GM18867 (cell line): ENCODE data around the gene DDX10.

Experiments
- ATAC-seq: cut with Tn5 transposase; IDR thresholded peaks from one replicate; pipeline ENCODE4 v1.9.1; 2021; ENCODE audit warnings: mild to moderate bottlenecking, moderate library complexity; ENCODE audit not compliant: unreplicated experiment

The DDX10 gene

GRCh38 chr11:108929241-108929640 lies 264.4 kb downstream of the DDX10 start:
- ATAC-seq: no peak

DNA sequence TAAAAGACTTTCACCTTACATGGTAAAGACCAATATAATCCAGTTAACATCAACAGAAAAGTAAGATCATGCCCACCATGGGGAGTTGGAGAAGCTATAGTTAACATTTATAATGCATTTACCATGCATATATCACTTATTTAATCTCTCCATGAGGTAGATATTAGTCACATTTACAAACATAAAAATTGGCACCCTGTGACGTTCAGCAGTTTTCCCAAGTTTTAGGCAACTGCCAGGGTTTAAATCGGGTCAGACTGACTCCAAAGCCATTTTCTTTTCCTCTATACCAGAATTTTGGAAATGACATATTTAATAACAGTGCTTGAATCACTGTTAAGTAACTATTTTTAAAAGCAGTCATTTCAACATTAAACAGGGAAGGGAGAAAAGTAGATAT lies 266.3 kb downstream of the DDX10 start:
- ATAC-seq: no peak

- no peak for ATAC-seq
These were observed 268.8 kb downstream of the DDX10 start for GRCh38 chr11:108933630-108934029.

DNA sequence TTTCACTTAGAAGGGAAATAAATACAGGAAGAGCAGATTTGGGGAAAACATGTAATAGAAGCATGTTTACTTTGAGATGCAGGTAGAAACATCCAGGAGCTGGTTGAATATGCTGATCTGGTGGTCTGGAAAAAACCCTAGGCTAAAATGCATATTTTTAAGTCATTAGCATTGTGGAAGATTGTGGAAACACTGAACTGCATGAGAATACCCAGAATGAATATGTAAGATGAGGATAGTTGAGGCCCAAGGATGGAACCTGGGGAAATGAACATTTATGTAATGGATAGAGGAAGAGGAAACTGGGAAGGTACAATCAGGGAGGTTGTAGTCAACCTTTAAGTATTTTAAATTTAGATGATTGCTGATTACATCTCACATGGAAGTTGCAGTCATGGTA lies 269.4 kb downstream of the DDX10 start:
- ATAC-seq: no peak

DNA sequence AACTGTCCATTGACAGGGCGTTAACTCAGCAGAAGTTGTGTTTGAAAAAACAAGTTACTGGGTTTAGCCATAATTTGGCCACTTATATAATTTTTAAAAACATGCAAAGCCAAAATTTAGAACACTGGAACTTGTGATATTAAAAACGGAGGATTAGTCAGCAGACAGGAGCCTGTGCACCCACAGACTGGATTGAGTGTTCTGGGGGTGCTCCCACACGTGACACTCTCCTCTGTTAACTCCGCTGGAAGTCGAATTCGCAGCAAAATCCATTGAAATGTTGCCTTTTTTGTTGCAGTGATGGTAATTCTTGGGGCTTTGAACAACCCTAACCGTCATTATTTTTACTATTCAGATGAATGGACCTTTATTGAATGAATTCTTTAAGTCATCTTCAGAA lies 269.8 kb downstream of the DDX10 start:
- no peak for ATAC-seq

DNA sequence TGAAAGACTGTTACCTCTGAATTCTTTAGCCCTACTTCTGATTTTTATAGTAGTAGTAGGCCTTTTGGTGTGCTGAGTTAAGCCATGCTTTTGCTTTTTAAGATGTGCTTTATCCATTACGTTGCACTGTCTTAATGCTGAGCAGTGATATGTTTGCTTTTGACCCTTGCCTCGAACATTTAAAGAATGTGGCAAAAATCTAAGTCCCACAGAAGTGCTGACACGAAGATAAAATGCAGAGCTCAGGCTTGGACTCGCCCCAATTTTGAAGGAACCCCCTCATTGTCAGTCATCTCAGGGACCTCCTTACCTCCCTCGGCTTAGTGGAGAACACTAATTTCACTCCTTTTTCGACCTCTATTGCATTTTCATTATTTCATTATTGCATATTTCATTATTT lies 272.9 kb downstream of the DDX10 start:
- ATAC-seq: no peak

DNA sequence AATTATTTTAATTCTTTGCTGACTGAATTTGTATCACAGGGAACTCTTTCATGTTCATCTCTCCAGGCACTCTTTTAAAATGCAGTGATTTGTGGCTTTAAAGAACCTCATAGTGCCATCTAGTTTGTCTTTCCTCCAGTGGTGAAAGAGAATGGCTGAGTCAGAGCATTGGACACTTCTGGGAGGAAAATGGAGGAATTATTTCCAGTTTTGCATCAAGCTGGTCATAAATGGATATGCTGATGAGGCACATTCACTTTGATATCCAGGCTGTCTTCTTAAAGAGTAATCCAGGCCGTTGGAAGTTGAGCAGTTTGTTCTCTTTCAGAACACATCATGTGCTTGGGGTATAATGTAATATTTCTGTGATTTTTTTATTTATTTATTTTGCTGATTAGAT lies 273.7 kb downstream of the DDX10 start:
- ATAC-seq: no peak

GRCh38 chr11:108939135-108939534 lies 274.3 kb downstream of the DDX10 start:
- no peak for ATAC-seq

DNA sequence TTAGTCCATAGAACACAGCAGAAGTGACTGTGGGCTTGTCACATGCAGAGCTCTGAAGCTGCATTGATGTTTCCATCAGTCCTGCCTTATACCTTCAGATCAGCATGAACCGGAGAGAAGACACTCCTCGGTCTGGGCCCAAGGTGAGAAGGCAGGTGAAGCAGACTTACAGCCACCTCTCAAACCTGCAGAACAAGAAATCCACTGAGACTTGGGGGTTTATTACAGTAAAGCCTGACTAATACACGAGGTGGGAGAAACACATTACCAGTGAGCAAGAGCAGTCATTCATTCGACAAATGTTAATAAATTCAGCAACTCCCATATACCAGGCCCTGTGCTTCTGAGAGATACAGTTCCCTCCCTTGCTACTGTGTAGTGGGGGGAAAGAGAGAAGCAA lies 279.0 kb downstream of the DDX10 start:
- ATAC-seq: no peak

DNA sequence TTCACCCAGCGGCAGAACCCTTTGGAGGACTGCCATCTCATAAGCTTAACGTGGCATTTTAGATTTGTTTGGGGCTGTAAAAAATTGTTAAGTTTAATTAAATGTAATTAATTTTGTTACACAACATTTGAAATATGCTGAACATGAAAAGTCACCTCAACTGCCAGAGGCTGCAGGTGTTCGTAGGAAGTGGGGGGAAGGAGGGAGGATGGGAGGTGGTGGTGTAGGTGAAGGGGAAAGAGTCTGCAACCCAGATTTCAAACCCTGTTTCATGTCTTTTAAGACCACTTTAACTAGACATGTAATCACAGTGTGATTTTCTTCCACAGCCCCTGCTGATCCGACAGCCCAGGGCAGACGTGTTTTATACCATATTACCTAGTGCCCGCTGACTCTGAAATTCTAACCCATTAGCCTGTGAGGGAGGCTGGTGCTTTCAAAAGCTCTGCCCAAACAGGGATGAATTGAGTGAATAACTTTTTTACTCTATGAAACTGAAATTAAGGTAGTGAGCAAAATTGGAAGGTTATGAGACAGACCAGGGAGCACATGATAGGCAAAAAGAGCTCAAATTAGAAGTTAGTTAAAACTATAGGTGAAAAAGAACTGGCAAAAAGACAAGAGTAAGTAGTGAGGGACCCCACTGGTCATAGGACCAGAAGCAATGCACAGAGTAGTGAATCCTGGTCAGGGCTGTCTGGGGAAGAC lies 279.8 kb downstream of the DDX10 start:
- no peak for ATAC-seq

- no peak for ATAC-seq
These were observed 280.5 kb downstream of the DDX10 start for GRCh38 chr11:108945341-108945740.

GRCh38 chr11:108947654-108948570 lies 283.0 kb downstream of the DDX10 start:
- no peak for ATAC-seq

GRCh38 chr11:108958368-108959104 lies 293.7 kb downstream of the DDX10 start:
- ATAC-seq: peak; percentile 92

GRCh38 chr11:108959105-108959761 lies 294.4 kb downstream of the DDX10 start:
- no peak for ATAC-seq

GRCh38 chr11:108959874-108960273 lies 295.0 kb downstream of the DDX10 start:
- no peak for ATAC-seq

- ATAC-seq: no peak
These were observed 295.6 kb downstream of the DDX10 start for GRCh38 chr11:108960501-108960900.

DNA sequence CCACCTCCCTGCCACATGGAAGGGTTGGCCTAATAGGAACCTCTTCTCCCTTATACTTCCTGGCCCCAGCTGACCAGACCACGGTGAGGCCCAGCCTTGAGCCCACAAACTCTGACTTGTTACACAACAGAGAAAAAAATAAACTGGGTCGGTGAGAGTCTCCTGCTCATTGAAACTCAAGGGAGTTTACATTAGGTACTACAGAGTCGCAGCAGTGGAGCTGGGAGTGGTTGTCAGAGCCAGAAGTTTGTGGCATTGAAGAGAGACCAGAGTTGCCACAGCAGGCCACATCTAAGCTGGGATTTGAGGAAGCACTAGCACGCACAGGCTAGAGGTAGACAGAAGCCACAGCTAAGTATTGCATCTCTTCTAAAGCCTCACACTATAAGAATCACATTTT lies 296.2 kb downstream of the DDX10 start:
- no peak for ATAC-seq

DNA sequence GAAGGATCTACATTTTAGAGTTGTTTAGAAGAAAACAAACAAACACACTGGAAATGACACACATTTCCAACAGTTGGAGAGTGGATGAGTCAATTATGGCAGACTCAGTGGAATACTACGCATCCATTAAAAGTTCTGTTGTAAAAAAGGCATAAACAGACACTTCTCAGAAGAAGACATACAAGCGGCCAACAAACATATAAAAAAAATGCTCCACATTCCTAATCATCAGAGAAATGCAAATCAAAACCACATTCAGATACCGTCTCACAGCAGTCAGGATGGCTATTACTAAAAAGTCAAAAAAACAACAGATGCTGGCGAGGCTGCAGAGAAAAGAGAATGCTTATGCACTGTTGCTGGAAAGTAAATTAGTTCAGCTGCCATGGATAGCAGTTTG lies 298.2 kb downstream of the DDX10 start:
- ATAC-seq: no peak

GRCh38 chr11:108965306-108966001 lies 300.6 kb downstream of the DDX10 start:
- ATAC-seq: no peak

DNA sequence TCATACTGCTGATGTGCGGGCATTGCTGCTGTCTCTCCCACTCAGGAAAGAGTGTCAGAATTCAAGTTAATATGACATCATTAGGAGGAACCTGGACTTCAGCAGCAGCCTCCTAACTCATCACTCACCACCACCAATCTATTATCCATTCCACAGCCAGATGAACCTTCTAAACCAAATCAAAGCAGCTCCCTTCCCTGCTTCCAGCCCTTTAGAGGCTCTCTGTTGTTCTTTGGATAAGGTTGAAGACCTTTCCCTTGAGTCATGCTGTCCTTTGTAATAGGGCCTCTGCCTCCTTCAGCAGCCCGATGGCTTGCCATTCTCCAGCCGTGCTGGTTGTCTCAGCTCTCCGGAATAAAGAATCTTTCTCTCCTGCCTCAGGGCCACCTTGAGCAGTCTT lies 301.3 kb downstream of the DDX10 start:
- no peak for ATAC-seq
